Loucy (cell line): ENCODE results near the gene DLL4.

Source experiments
- H2AFZ ChIP-seq: fragments of 200-600 bp; sonication (generic); 2 replicates; pipeline ENCODE4 v1.6.0; 2016; ENCODE audit warnings: antibody characterized with exemption, mild to moderate bottlenecking, low read length, moderate library complexity
- H3F3A ChIP-seq: fragments of 200-600 bp; 2 replicates; pipeline ENCODE4 v1.6.0; 2016; ENCODE audit warnings: antibody characterized with exemption, low read depth, mild to moderate bottlenecking
- H3K27me3 ChIP-seq: fragments of 200-600 bp; sonication (generic); 2 replicates; pipeline ENCODE4 v1.6.1; 2014; ENCODE audit warnings: low read length, mild to moderate bottlenecking; ENCODE audit not compliant: insufficient read depth, poor library complexity, severe bottlenecking
- H3K36me3 ChIP-seq: fragments of 200-600 bp; sonication (generic); 2 replicates; pipeline ENCODE4 v1.6.1; 2016; ENCODE audit warnings: low read length; ENCODE audit not compliant: insufficient read depth
- H3K4me1 ChIP-seq: fragments of 200-600 bp; sonication (generic); 2 replicates; pipeline ENCODE4 v1.5.1; 2014; ENCODE audit warnings: low read length, mild to moderate bottlenecking; ENCODE audit not compliant: insufficient read depth, poor library complexity, severe bottlenecking
- H3K4me2 ChIP-seq: fragments of 200-600 bp; sonication (generic); 2 replicates; pipeline ENCODE4 v1.6.0; 2014; ENCODE audit warnings: antibody characterized with exemption, low read length, low read depth, mild to moderate bottlenecking; ENCODE audit not compliant: poor library complexity, severe bottlenecking
- H3K4me3 ChIP-seq: fragments of 200-600 bp; sonication (generic); 2 replicates; pipeline ENCODE4 v1.5.1; 2014; ENCODE audit warnings: low read length, mild to moderate bottlenecking, mixed read lengths; ENCODE audit not compliant: poor library complexity, severe bottlenecking
- H3K79me2 ChIP-seq: fragments of 200-600 bp; sonication (generic); 2 replicates; pipeline ENCODE4 v1.6.1; 2014; ENCODE audit warnings: low read length; ENCODE audit not compliant: insufficient read depth
- H3K9ac ChIP-seq: fragments of 200-600 bp; sonication (generic); 2 replicates; pipeline ENCODE4 v1.6.0; 2014; ENCODE audit warnings: mild to moderate bottlenecking, low read depth, low read length, moderate library complexity; ENCODE audit not compliant: poor library complexity, severe bottlenecking
- H3K9me2 ChIP-seq: fragments of 200-600 bp; sonication (generic); replicated peaks from 2 replicates; pipeline ENCODE4 v1.6.1; 2016; ENCODE audit warnings: low read depth, low read length, mixed read lengths
- H3K9me3 ChIP-seq: fragments of 200-600 bp; sonication (generic); 2 replicates; pipeline ENCODE4 v1.6.1; 2014; ENCODE audit warnings: mild to moderate bottlenecking, antibody characterized with exemption, low read length, low read depth; ENCODE audit not compliant: insufficient read depth
- H4K20me1 ChIP-seq: fragments of 200-600 bp; sonication (generic); 2 replicates; pipeline ENCODE4 v1.6.0; 2014; ENCODE audit warnings: antibody characterized with exemption, low read length, mild to moderate bottlenecking; ENCODE audit not compliant: insufficient read depth, poor library complexity, severe bottlenecking
- EZH2phosphoT487 ChIP-seq: fragments of 200-600 bp; IDR thresholded peaks from 2 replicates; pipeline ENCODE4 v1.6.1; 2018; ENCODE audit warnings: antibody characterized with exemption, mild to moderate bottlenecking, moderate library complexity, borderline replicate concordance
- TF ChIP-seq, protein P1 (sequence below): fragments of 200-600 bp; sonication (generic); conservative IDR thresholded peaks from 2 replicates; pipeline ENCODE4 v1.5.1; 2014; ENCODE audit warnings: mild to moderate bottlenecking, antibody characterized with exemption, low read length

DLL4 gene

DNA sequence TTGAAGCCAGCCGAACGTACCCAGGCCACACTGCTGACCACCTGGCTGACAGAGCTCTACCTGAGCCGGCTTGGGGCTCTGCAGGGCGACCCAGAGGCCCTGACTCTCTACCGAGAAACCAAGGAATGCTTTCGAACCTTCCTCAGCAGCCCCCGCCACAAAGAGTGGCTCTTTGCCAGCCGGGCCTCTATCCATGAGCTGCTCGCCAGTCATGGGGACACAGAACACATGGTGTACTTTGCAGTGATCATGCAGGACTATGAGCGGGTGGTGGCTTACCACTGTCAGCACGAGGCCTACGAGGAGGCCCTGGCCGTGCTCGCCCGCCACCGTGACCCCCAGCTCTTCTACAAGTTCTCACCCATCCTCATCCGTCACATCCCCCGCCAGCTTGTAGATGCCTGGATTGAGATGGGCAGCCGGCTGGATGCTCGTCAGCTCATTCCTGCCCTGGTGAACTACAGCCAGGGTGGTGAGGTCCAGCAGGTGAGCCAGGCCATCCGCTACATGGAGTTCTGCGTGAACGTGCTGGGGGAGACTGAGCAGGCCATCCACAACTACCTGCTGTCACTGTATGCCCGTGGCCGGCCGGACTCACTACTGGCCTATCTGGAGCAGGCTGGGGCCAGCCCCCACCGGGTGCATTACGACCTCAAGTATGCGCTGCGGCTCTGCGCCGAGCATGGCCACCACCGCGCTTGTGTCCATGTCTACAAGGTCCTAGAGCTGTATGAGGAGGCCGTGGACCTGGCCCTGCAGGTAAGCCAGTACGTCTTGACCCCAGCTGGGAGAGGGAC, 28.7 kb upstream of the DLL4 start:
- peak overlapping the region; percentile 17 for H3K4me3 ChIP-seq
- H3K27me3 ChIP-seq, result no peaks in the 10 kb centered on the region
- H2AFZ ChIP-seq, result no peak overlapping the region
- peaks cover 39% of the 10 kb centered on the region; the same call in 1 of the 2 replicates for H3K36me3 ChIP-seq
- peaks cover 10% of the 10 kb centered on the region for H3K4me1 ChIP-seq
- TF ChIP-seq, protein P1, sequence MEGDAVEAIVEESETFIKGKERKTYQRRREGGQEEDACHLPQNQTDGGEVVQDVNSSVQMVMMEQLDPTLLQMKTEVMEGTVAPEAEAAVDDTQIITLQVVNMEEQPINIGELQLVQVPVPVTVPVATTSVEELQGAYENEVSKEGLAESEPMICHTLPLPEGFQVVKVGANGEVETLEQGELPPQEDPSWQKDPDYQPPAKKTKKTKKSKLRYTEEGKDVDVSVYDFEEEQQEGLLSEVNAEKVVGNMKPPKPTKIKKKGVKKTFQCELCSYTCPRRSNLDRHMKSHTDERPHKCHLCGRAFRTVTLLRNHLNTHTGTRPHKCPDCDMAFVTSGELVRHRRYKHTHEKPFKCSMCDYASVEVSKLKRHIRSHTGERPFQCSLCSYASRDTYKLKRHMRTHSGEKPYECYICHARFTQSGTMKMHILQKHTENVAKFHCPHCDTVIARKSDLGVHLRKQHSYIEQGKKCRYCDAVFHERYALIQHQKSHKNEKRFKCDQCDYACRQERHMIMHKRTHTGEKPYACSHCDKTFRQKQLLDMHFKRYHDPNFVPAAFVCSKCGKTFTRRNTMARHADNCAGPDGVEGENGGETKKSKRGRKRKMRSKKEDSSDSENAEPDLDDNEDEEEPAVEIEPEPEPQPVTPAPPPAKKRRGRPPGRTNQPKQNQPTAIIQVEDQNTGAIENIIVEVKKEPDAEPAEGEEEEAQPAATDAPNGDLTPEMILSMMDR, result no peak
- TF ChIP-seq EZH2phosphoT487, result no peak
- H3K79me2 ChIP-seq, result peaks cover 63% of the 10 kb centered on the region
- H3F3A ChIP-seq, result no peaks in the 10 kb centered on the region
- peak overlapping the region; percentile 59 for H3K4me2 ChIP-seq
- peaks cover 38% of the 10 kb centered on the region for H4K20me1 ChIP-seq
- no peaks in the 10 kb centered on the region for H3K9me2 ChIP-seq
- H3K9me3 ChIP-seq, result no peaks in the 10 kb centered on the region
- H3K9ac ChIP-seq, result peak overlapping the region; percentile 20

- Histone ChIP-seq H3K79me2 (peaks cover 63% of the 10 kb centered on the region), H3K4me3 (peak overlapping the region; percentile 17), H3K9ac (peak overlapping the region; percentile 20), H4K20me1 (peaks cover 38% of the 10 kb centered on the region), H3K9me2 (no peaks in the 10 kb centered on the region), H3K27me3 (no peaks in the 10 kb centered on the region), H3K4me2 (peak overlapping the region; percentile 59), H3K4me1 (peaks cover 10% of the 10 kb centered on the region), H3K36me3 (peaks cover 39% of the 10 kb centered on the region; the same call in 1 of the 2 replicates), H3F3A (no peaks in the 10 kb centered on the region), H3K9me3 (no peaks in the 10 kb centered on the region), H2AFZ (no peak overlapping the region)
- TF ChIP-seq EZH2phosphoT487, result no peak
- TF ChIP-seq, protein P1, result no peak
Measured at GRCh38 chr15:40901053-40901443, 28.1 kb upstream of the DLL4 start.

GRCh38 chr15:40902605-40903561, 26.3 kb upstream of the DLL4 start:
- peaks cover 23% of the 10 kb centered on the region for H3K4me1 ChIP-seq
- peaks cover 39% of the 10 kb centered on the region; the same call in 1 of the 2 replicates for H3K36me3 ChIP-seq
- H4K20me1 ChIP-seq, result peaks cover 38% of the 10 kb centered on the region
- no peak overlapping the region for H3K9ac ChIP-seq
- H3K4me3 ChIP-seq, result no peak overlapping the region
- no peaks in the 10 kb centered on the region for H3K9me2 ChIP-seq
- no peak for TF ChIP-seq EZH2phosphoT487
- TF ChIP-seq, protein P1, result no peak
- H3F3A ChIP-seq, result no peaks in the 10 kb centered on the region
- H3K27me3 ChIP-seq, result no peaks in the 10 kb centered on the region
- H3K4me2 ChIP-seq, result no peak overlapping the region
- peaks cover 48% of the 10 kb centered on the region for H3K79me2 ChIP-seq
- no peaks in the 10 kb centered on the region for H3K9me3 ChIP-seq
- no peak overlapping the region for H2AFZ ChIP-seq
